GM12801 (cell line): ENCODE data around the gene NDRG4.

Experiments used
- CTCF ChIP-seq: IDR thresholded peaks from one replicate; pipeline ENCODE4 v1.5.1; 2011; ENCODE audit warnings: control low read depth; ENCODE audit not compliant: insufficient read length; ENCODE audit errors: extremely low read depth

NDRG4 gene

GRCh38 chr16:58516768-58517107, 16.8 kb downstream of the NDRG4 start:
- TF ChIP-seq CTCF: no peak

GRCh38 chr16:58518083-58518979, 18.4 kb downstream of the NDRG4 start:
- no peak for TF ChIP-seq CTCF

DNA sequence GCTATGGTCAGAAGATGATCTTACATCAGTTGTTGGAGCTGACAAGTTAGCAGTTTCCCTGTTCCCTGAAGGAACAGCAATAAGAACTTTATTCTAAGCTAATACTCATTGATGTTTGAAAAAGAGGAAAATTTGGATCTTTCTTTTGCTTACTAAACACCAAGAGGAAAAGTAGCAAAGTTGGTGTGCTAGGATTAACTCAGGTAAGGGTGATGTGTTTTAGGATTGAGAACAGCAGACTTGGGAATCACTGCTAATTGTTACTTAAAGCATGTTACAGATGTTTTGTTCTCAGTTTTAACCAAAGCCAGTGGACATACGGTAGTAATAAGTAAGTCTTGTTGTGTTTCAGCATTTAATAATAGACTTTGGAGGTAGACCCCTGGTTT, 19.0 kb downstream of the NDRG4 start:
- no peak for TF ChIP-seq CTCF

- no peak for TF ChIP-seq CTCF
Observed at GRCh38 chr16:58519707-58520106, 19.8 kb downstream of the NDRG4 start.

DNA sequence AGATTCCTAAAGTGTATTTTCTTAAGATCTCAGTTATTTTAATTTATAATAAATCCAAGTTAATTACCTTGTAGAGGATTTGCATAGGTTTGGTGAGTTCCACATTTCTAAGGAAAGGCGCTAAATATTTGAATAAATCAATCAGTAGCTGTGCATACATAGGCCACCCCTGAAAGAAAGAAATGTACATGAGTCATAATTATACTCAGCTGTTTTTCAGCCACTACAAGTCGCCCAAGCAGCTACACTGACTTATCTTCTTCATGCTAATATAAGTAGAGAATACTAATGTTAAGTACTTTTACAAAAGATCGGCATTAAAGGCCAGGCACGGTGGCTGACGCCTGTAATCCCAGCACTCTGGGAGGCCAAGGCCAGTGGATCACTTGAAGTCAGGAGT, 30.2 kb downstream of the NDRG4 start:
- TF ChIP-seq CTCF: no peak

- no peak for TF ChIP-seq CTCF
Observed at GRCh38 chr16:58532414-58532813, 32.5 kb downstream of the NDRG4 start.

- TF ChIP-seq CTCF: no peak
Observed at GRCh38 chr16:58533751-58534470, 34.0 kb downstream of the NDRG4 start.
